ENCODE data around the gene PLTP. TPM values are rescaled to one million over a fixed set of nuclear protein-coding genes. Genes with fewer than 3 reads are reported as not detected.

PLTP gene
- total RNA-seq, 1 donor: 10.4 TPM

- TF ChIP-seq CTCF (IDR thresholded peaks at IDR 0.05; ENCODE audit: insufficient read depth, low read depth, low read length): no peak
- no peak for DNase-seq (ENCODE audit: low read depth)
- H3K4me3 ChIP-seq (ENCODE audit: low read depth, low read length): peak overlapping the region; percentile 52
Measured at GRCh38 chr20:45909817-45910669, 1.9 kb downstream of the PLTP start.

- DNase-seq (ENCODE audit: low read depth): no peak
- no peak overlapping the region for H3K4me3 ChIP-seq (ENCODE audit: low read depth, low read length)
- TF ChIP-seq CTCF (IDR thresholded peaks at IDR 0.05; ENCODE audit: insufficient read depth, low read depth, low read length): no peak
Measured at GRCh38 chr20:45909336-45909808, 2.6 kb downstream of the PLTP start.

- no peak for DNase-seq (ENCODE audit: low read depth)
- no peak overlapping the region for H3K4me3 ChIP-seq (ENCODE audit: low read depth, low read length)
- no peak for TF ChIP-seq CTCF (IDR thresholded peaks at IDR 0.05; ENCODE audit: insufficient read depth, low read depth, low read length)
Measured at GRCh38 chr20:45908084-45908483, 3.9 kb downstream of the PLTP start.

GRCh38 chr20:45907219-45907948, 4.6 kb downstream of the PLTP start:
- DNase-seq (ENCODE audit: low read depth): no peak
- H3K4me3 ChIP-seq (ENCODE audit: low read depth, low read length): no peak overlapping the region
- TF ChIP-seq CTCF (IDR thresholded peaks at IDR 0.05; ENCODE audit: insufficient read depth, low read depth, low read length): no peak

- DNase-seq (ENCODE audit: low read depth): no peak
- no peak for TF ChIP-seq CTCF (IDR thresholded peaks at IDR 0.05; ENCODE audit: insufficient read depth, low read depth, low read length)
- H3K4me3 ChIP-seq (ENCODE audit: low read depth, low read length): no peak overlapping the region
Measured at GRCh38 chr20:45905505-45906079, 6.4 kb downstream of the PLTP start.

- no peak overlapping the region for H3K4me3 ChIP-seq (ENCODE audit: low read depth, low read length)
- no peak for TF ChIP-seq CTCF (IDR thresholded peaks at IDR 0.05; ENCODE audit: insufficient read depth, low read depth, low read length)
- DNase-seq (ENCODE audit: low read depth): no peak
Measured at GRCh38 chr20:45904583-45905504, 7.1 kb downstream of the PLTP start.

All from fibroblast of villous mesenchyme (primary cell).